ENCODE measurements around the gene MYO1E. TPM values are rescaled to one million over a fixed set of nuclear protein-coding genes. Genes with fewer than 3 reads are reported as not detected.
A peak's percentile ranks its signal among the peaks of the same experiment; 100 is the strongest.

The MYO1E gene
- polyA plus RNA-seq, 1 donor from 2014 or later = 0.38 TPM

DNA sequence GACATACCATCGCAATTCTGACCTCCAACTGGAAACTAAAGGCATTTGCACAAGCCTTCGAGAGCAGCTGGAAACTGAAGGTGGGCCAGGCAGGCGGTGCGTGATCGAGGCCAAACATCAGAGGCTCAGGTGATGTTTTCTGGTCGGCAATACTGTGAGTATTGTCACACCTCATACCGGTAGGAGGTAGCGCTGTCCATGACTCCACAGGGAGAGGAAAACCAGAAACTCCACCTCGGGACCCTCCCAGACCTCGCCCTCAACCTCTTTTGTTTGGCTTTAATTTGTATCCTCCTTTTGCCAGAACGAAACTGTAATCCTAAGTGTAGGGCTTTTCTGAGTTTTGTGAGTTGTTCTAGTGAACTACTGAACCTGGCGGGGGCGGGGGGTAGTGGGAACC, 122.4 kb downstream of the MYO1E start:
- no peaks in the 10 kb centered on the region for H4K20me1 ChIP-seq (ENCODE audit: insufficient read depth)
- H3K9ac ChIP-seq (ENCODE audit: low read length) = no peak overlapping the region
- H3K27ac ChIP-seq (ENCODE audit: low read length) = no peak overlapping the region
- H3K9me2 ChIP-seq (ENCODE audit: insufficient read depth, low read length) = no peaks in the 10 kb centered on the region
- no peak overlapping the region for H2AFZ ChIP-seq (ENCODE audit: low read depth, low read length)
- no peaks in the 10 kb centered on the region for H3K36me3 ChIP-seq (ENCODE audit: insufficient read depth, low read length)
- no peak overlapping the region for H3K4me2 ChIP-seq (ENCODE audit: low read length)
- H3K9me3 ChIP-seq (ENCODE audit: low read length) = no peaks in the 10 kb centered on the region
- H3K79me2 ChIP-seq (replicated peaks; ENCODE audit: insufficient read depth, low read length) = no peaks in the 10 kb centered on the region
- no peak overlapping the region for H3K4me3 ChIP-seq (ENCODE audit: low read length)
- H3F3A ChIP-seq (ENCODE audit: insufficient read depth, low read length, poor library complexity, severe bottlenecking) = no peaks in the 10 kb centered on the region
- H3K27me3 ChIP-seq (ENCODE audit: insufficient read depth, low read depth, low read length) = no peaks in the 10 kb centered on the region
- TF ChIP-seq RAD21 (conservative IDR thresholded peaks at IDR 0.05) (no peak), MXI1 (conservative IDR thresholded peaks at IDR 0.05; ENCODE audit: poor library complexity, severe bottlenecking) (no peak), EP300 (conservative IDR thresholded peaks at IDR 0.05; ENCODE audit: poor library complexity, severe bottlenecking) (no peak)
- TF ChIP-seq, protein P1, sequence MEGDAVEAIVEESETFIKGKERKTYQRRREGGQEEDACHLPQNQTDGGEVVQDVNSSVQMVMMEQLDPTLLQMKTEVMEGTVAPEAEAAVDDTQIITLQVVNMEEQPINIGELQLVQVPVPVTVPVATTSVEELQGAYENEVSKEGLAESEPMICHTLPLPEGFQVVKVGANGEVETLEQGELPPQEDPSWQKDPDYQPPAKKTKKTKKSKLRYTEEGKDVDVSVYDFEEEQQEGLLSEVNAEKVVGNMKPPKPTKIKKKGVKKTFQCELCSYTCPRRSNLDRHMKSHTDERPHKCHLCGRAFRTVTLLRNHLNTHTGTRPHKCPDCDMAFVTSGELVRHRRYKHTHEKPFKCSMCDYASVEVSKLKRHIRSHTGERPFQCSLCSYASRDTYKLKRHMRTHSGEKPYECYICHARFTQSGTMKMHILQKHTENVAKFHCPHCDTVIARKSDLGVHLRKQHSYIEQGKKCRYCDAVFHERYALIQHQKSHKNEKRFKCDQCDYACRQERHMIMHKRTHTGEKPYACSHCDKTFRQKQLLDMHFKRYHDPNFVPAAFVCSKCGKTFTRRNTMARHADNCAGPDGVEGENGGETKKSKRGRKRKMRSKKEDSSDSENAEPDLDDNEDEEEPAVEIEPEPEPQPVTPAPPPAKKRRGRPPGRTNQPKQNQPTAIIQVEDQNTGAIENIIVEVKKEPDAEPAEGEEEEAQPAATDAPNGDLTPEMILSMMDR (IDR thresholded peaks at IDR 0.05; ENCODE audit: poor library complexity, severe bottlenecking) = no peak

DNA sequence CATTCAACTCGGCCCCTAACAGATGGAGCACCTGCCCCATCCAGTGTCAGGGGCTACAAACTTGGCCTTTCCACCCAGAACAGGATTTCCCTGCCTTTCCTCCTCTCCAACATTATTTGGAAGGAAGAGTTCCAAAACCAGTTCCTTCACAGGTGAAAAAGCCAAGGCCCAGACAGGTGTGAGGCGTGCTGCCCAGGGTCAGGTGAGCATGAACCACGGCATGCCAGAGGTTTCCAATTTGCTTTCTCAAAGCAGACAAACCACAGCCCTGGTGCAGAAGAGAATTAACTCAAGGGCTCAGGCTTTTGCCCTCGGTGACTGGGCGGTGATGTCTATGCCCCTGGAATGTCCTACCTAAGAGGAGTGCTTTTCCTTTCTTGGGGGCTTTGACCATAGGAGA, 122.9 kb downstream of the MYO1E start:
- H4K20me1 ChIP-seq (ENCODE audit: insufficient read depth) = no peaks in the 10 kb centered on the region
- no peaks in the 10 kb centered on the region for H3K36me3 ChIP-seq (ENCODE audit: insufficient read depth, low read length)
- no peak overlapping the region for H3K4me2 ChIP-seq (ENCODE audit: low read length)
- H3K9me2 ChIP-seq (ENCODE audit: insufficient read depth, low read length) = no peaks in the 10 kb centered on the region
- H3K4me3 ChIP-seq (ENCODE audit: low read length) = no peak overlapping the region
- H3K27ac ChIP-seq (ENCODE audit: low read length) = no peak overlapping the region
- no peaks in the 10 kb centered on the region for H3F3A ChIP-seq (ENCODE audit: insufficient read depth, low read length, poor library complexity, severe bottlenecking)
- no peaks in the 10 kb centered on the region for H3K79me2 ChIP-seq (replicated peaks; ENCODE audit: insufficient read depth, low read length)
- H3K9me3 ChIP-seq (ENCODE audit: low read length) = no peaks in the 10 kb centered on the region
- TF ChIP-seq TAF1 (IDR thresholded peaks at IDR 0.05; ENCODE audit: low read depth) (no peak), RAD21 (conservative IDR thresholded peaks at IDR 0.05) (no peak), MXI1 (conservative IDR thresholded peaks at IDR 0.05; ENCODE audit: poor library complexity, severe bottlenecking) (no peak), EZH2 (IDR thresholded peaks at IDR 0.05; ENCODE audit: borderline replicate concordance, insufficient read depth, low read length, poor library complexity, severe bottlenecking) (no peak)
- H3K27me3 ChIP-seq (ENCODE audit: insufficient read depth, low read depth, low read length) = no peaks in the 10 kb centered on the region
- H3K9ac ChIP-seq (ENCODE audit: low read length) = no peak overlapping the region
- no peak overlapping the region for H2AFZ ChIP-seq (ENCODE audit: low read depth, low read length)

DNA sequence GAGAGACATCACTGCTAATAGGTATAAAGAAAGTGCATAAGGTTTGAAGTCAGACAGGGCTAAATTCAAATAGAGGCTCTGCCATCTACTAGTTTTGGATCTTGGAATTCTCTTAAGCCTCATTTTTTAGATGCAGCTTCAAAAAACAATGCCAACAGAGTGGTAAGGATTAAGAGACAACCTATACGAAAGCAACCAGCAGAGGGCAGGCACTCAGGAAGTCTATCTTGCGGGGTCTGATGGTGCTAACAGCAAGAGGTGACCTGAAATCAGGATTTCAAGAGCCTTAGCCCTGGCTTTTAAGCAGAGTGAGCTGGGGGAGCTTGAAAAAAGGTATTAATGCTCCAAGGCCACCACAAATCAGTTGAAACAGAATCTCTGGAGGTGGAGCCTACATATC, 125.3 kb downstream of the MYO1E start:
- Histone ChIP-seq H3K79me2 (replicated peaks; ENCODE audit: insufficient read depth, low read length) (no peaks in the 10 kb centered on the region), H3K9me3 (ENCODE audit: low read length) (no peaks in the 10 kb centered on the region), H3K4me2 (ENCODE audit: low read length) (no peak overlapping the region), H3K36me3 (ENCODE audit: insufficient read depth, low read length) (no peaks in the 10 kb centered on the region), H3K9ac (ENCODE audit: low read length) (no peak overlapping the region), H2AFZ (ENCODE audit: low read depth, low read length) (no peak overlapping the region), H3K9me2 (ENCODE audit: insufficient read depth, low read length) (no peaks in the 10 kb centered on the region), H3K4me3 (ENCODE audit: low read length) (no peak overlapping the region), H3K27me3 (ENCODE audit: insufficient read depth, low read depth, low read length) (no peaks in the 10 kb centered on the region), H4K20me1 (ENCODE audit: insufficient read depth) (no peaks in the 10 kb centered on the region), H3K27ac (ENCODE audit: low read length) (no peak overlapping the region), H3F3A (ENCODE audit: insufficient read depth, low read length, poor library complexity, severe bottlenecking) (no peaks in the 10 kb centered on the region)
- TF ChIP-seq RAD21 (conservative IDR thresholded peaks at IDR 0.05) (peak; percentile 31), MXI1 (conservative IDR thresholded peaks at IDR 0.05; ENCODE audit: poor library complexity, severe bottlenecking) (no peak), EZH2 (IDR thresholded peaks at IDR 0.05; ENCODE audit: borderline replicate concordance, insufficient read depth, low read length, poor library complexity, severe bottlenecking) (no peak), SMC3 (conservative IDR thresholded peaks at IDR 0.05; ENCODE audit: poor library complexity) (peak; percentile 58), POLR2AphosphoS5 (IDR thresholded peaks at IDR 0.05) (no peak), TAF1 (IDR thresholded peaks at IDR 0.05; ENCODE audit: low read depth) (no peak)
- TF ChIP-seq, protein P1 (IDR thresholded peaks at IDR 0.05; ENCODE audit: poor library complexity, severe bottlenecking) = peak; percentile 50
